ENCODE measurements around the gene CHFR. TPM values are rescaled to one million over a fixed set of nuclear protein-coding genes. Genes with fewer than 3 reads are reported as not detected.

Gene CHFR
- total and polyA plus RNA-seq, 9 of the 15 experiments (the other 6 are each of a cell fraction or from before 2014, with no cell fraction given) = 0.61 to 33.9 (median 19.3) TPM

DNA sequence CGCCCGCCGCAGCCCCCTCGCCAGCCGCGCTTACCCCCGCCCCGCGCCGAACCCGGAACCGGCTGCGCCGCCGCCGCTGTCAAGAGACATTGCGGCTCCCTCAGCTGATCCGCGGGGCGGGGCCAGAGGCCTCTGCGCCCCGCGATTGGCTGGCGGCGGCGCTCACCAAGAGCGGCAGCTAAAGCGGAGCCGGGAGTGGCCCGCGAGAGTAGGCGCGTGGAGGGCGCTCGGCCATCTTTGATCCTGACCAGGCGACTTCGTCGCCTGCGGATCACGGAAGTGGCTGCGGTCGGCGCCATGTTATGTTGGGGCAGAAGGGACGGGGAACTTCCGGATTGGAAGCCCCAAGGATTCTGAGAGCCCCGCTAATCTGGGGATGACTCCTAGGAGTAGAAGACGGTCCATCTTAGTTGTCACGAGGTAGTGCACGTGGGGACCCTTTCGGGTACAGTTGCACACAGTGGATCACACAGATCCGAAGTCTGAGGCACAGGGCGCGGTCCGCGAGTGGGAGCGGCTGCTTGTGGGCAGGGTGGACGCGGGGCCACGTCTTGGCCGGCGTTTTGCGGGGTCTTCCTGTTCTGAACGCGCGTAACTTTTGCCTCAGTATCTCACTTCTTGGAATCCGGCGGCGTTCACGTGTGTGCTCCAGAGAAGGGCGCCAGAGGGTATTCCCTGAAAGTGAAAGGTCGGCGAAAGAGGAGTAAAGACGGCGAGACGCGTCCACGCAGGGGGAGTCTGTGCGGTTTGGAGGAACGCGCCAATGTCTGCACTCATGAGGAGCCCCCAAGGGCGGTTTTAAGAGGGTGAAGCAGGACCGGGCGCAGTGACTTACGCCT lies at the start of gene CHFR (continued):
- TF ChIP-seq BCLAF1 (IDR thresholded peaks at IDR 0.05; ENCODE audit: borderline replicate concordance in 1 of 2, control insufficient read depth in 1 of 2, low read depth in 2 of 2, low read length in 1 of 2) = no peak
- TF ChIP-seq, protein P1, sequence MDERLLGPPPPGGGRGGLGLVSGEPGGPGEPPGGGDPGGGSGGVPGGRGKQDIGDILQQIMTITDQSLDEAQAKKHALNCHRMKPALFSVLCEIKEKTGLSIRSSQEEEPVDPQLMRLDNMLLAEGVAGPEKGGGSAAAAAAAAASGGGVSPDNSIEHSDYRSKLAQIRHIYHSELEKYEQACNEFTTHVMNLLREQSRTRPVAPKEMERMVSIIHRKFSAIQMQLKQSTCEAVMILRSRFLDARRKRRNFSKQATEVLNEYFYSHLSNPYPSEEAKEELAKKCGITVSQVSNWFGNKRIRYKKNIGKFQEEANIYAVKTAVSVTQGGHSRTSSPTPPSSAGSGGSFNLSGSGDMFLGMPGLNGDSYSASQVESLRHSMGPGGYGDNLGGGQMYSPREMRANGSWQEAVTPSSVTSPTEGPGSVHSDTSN (CRISPR knock-in tag; IDR thresholded peaks at IDR 0.05; ENCODE audit: low read depth) = no peak
- TF ChIP-seq, protein P1 (tag; conservative IDR thresholded peaks at IDR 0.05; ENCODE audit: low read depth) = no peak; the same call in 1 of the 2 replicates
- no peak for TF ChIP-seq WHSC1 (IDR thresholded peaks at IDR 0.05; ENCODE audit: low read length)
- no peak for TF ChIP-seq EGR1 (conservative IDR thresholded peaks at IDR 0.05)
- 0 out of 2 replicates have a peak, but pooled peaks have one; percentile 44 for TF ChIP-seq POLR2H (tag; IDR thresholded peaks at IDR 0.05; ENCODE audit: low read depth)
- TF ChIP-seq, protein P2, sequence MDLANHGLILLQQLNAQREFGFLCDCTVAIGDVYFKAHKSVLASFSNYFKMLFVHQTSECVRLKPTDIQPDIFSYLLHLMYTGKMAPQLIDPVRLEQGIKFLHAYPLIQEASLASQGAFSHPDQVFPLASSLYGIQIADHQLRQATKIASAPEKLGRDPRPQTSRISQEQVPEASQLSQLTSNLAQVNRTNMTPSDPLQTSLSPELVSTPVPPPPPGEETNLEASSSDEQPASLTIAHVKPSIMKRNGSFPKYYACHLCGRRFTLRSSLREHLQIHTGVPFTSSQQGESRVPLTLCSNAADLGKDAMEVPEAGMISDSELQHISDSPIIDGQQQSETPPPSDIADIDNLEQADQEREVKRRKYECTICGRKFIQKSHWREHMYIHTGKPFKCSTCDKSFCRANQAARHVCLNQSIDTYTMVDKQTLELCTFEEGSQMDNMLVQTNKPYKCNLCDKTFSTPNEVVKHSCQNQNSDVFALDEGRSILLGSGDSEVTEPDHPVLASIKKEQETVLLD (IDR thresholded peaks at IDR 0.05) = no peak
- TF ChIP-seq ATF1 (CRISPR knock-in tag; IDR thresholded peaks at IDR 0.05) = peak; percentile 52
- peak; percentile 88 for TF ChIP-seq ATF1 (tag; IDR thresholded peaks at IDR 0.05)
- no peak; the same call in 1 of the 2 replicates for TF ChIP-seq XRCC3 (IDR thresholded peaks at IDR 0.05)
- TF ChIP-seq SETDB1 (IDR thresholded peaks at IDR 0.05; ENCODE audit: low read length) = no peak
- 0 out of 2 replicates have a peak, but pooled peaks have one; percentile 38 for TF ChIP-seq ZNF511 (CRISPR knock-in tag; IDR thresholded peaks at IDR 0.05)
- TF ChIP-seq ETS2 (tag; IDR thresholded peaks at IDR 0.05; ENCODE audit: borderline replicate concordance, poor library complexity, severe bottlenecking) = no peak
- TF ChIP-seq PHF20 (IDR thresholded peaks at IDR 0.05; ENCODE audit: partially characterized antibody) = peak; percentile 96
- no peak for TF ChIP-seq BMI1 (IDR thresholded peaks at IDR 0.05; ENCODE audit: low read length)
- TF ChIP-seq RAD21 (CRISPR knock-in tag; conservative IDR thresholded peaks at IDR 0.05 in 1 of 2, IDR thresholded peaks at IDR 0.05 in 1 of 2) = no peak
- TF ChIP-seq STAT5B (CRISPR knock-in tag; IDR thresholded peaks at IDR 0.05) = no peak
- TF ChIP-seq NR2C2 (CRISPR knock-in tag; IDR thresholded peaks at IDR 0.05) = no peak
- TF ChIP-seq NR2C2 (tag; IDR thresholded peaks at IDR 0.05) = peak; percentile 83

Measured in K562 (cell line).